OCI-LY7 (cell line): ENCODE measurements around the gene MED26. TPM values are rescaled to one million over a fixed set of nuclear protein-coding genes. Genes with fewer than 3 reads are reported as not detected.

Experiments
- BruUV-seq: library from RNA; stranded (reverse); fragments of 400-500 nt; replicated peaks from 2 replicates; lab custom pipeline; 2021; lab: Mats Ljungman, UMichigan
- CTCF ChIA-PET: fragments of 300-600 bp; sonication (Branson Sonifier 250); formaldehyde crosslinking; loops from one replicate; lab custom pipeline; 2022; ENCODE audit warnings: antibody characterized with exemption; ENCODE audit not compliant: unreplicated experiment; lab: Charles Lee
- POLR2A ChIA-PET: fragments of 300-600 bp; sonication (Branson Sonifier 250); formaldehyde crosslinking; loops from one replicate; lab custom pipeline; 2022; ENCODE audit warnings: antibody characterized with exemption; lab: Charles Lee
- DNase-seq: peaks from one replicate; pipeline ENCODE4 v3.0.0-alpha.2; 2015; ENCODE audit warnings: low spot score
- H2AFZ ChIP-seq: fragments of 200-600 bp; sonication (generic), shearing (Covaris generic); 2 replicates; pipeline ENCODE4 v1.6.1; 2014; ENCODE audit warnings: mild to moderate bottlenecking, antibody characterized with exemption, low read length, moderate library complexity
- H3K27ac ChIP-seq: fragments of 200-600 bp; sonication (generic); 2 replicates; pipeline ENCODE4 v1.5.1; 2014; ENCODE audit warnings: mixed run types, low read depth, mild to moderate bottlenecking, moderate library complexity, low read length, inconsistent platforms; ENCODE audit not compliant: poor library complexity, severe bottlenecking
- H3K36me3 ChIP-seq: fragments of 200-600 bp; sonication (generic); 2 replicates; pipeline ENCODE4 v1.6.1; 2014; ENCODE audit warnings: mild to moderate bottlenecking, antibody characterized with exemption, low read length, moderate library complexity, mixed read lengths; ENCODE audit not compliant: insufficient read depth
- H3K4me1 ChIP-seq: fragments of 200-600 bp; sonication (generic); 2 replicates; pipeline ENCODE4 v1.5.1; 2014; ENCODE audit warnings: mild to moderate bottlenecking, low read length; ENCODE audit not compliant: insufficient read depth, poor library complexity, severe bottlenecking
- H3K4me2 ChIP-seq: fragments of 200-600 bp; sonication (generic); 2 replicates; pipeline ENCODE4 v1.6.1; 2014; ENCODE audit warnings: mild to moderate bottlenecking, low read length
- H3K4me3 ChIP-seq: fragments of 200-600 bp; sonication (generic); 2 replicates; pipeline ENCODE4 v1.5.1; 2014; ENCODE audit warnings: mild to moderate bottlenecking, low read depth, low read length; ENCODE audit not compliant: poor library complexity, severe bottlenecking
- H3K79me2 ChIP-seq: fragments of 200-600 bp; sonication (generic); 2 replicates; pipeline ENCODE4 v1.6.1; 2016; ENCODE audit warnings: low read depth, mild to moderate bottlenecking, low read length, moderate library complexity, mixed read lengths; ENCODE audit not compliant: insufficient read depth
- H3K9me2 ChIP-seq: fragments of 200-600 bp; sonication (generic); 2 replicates; pipeline ENCODE4 v1.6.1; 2016; ENCODE audit warnings: mild to moderate bottlenecking, low read length, mixed read lengths; ENCODE audit not compliant: insufficient read depth
- H3K9me3 ChIP-seq: fragments of 200-600 bp; sonication (generic); 2 replicates; pipeline ENCODE4 v1.6.1; 2014; ENCODE audit warnings: mild to moderate bottlenecking, mixed run types, low read length, mixed read lengths
- H4K20me1 ChIP-seq: fragments of 200-600 bp; sonication (generic); 2 replicates; pipeline ENCODE4 v1.6.1; 2014; ENCODE audit warnings: mild to moderate bottlenecking, antibody characterized with exemption, low read length, moderate library complexity, mixed read lengths; ENCODE audit not compliant: insufficient read depth
- EZH2phosphoT487 ChIP-seq: fragments of 200-600 bp; sonication (generic); IDR thresholded peaks from 2 replicates; pipeline ENCODE4 v1.6.1; 2018; ENCODE audit warnings: low read depth, borderline replicate concordance, mild to moderate bottlenecking, mixed run types, antibody characterized with exemption, low read length, moderate library complexity, mixed read lengths
- intact Hi-C: fragments of 100-400 bp; cut with micrococcal nuclease; formaldehyde crosslinking; loops from one replicate; pipeline ENCODE4 v1.10.0; 2022; ENCODE audit not compliant: unreplicated experiment
- total RNA-seq, 2 experiments: library from RNA; depleted of rRNA in 1 of 2; stranded (reverse); fragments of >200 nt in 1 of 2; shearing (Covaris generic) in 1 of 2; gene quantifications; 2 replicates each; pipeline ENCODE4 v1.2.3, GENCODE V29; 2014 to 2022
- TF ChIP-seq, protein P1 (sequence below): fragments of 200-600 bp; sonication (generic); conservative IDR thresholded peaks from 2 replicates; pipeline ENCODE4 v1.5.1; 2014; ENCODE audit warnings: mild to moderate bottlenecking, antibody characterized with exemption, low read length, moderate library complexity, mixed read lengths

MED26 gene
- total RNA-seq, 2 experiments from 2014 or later = 19.4 to 26.8 TPM

DNA sequence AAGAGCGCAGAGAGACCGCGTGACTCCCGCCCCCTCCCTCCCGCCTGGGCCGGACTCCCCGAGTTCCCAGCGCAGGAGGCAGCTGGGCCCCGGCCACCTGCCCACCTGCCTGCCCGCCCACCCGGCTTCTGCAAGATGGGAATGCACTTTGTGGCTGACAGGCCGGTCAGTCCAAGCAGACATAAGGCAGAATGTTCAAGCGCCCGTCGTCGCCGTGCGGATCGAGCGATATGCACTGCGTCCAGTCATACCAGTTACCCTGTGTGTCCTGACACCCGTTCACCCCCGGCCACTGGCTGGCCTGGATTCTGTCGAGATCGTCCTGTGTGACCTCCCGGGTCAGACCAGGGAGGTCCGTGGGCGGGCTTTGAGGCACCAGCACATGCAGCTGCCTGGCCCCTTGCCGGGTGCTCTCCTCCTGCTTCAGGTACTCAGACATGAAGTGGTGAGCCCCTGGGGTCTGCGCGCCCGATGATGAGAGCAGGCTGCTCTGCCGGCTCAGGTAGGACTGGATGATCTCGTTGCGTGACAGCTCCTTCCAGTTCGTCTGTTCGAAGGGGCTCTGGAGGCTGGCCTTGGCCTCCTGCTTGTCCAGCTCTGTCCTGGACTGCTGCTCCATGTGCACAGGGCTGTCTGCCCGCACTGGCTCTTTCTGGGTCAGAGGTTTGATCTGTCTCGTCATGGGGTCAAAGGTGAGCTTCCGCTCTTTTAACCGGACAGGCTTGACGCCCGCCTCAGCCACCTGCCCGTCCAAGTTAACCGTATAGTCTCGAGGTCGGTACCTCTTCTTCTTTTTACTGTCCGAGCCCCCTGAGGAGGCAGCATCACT, 51.9 kb downstream of the MED26 start:
- TF ChIP-seq, protein P1, sequence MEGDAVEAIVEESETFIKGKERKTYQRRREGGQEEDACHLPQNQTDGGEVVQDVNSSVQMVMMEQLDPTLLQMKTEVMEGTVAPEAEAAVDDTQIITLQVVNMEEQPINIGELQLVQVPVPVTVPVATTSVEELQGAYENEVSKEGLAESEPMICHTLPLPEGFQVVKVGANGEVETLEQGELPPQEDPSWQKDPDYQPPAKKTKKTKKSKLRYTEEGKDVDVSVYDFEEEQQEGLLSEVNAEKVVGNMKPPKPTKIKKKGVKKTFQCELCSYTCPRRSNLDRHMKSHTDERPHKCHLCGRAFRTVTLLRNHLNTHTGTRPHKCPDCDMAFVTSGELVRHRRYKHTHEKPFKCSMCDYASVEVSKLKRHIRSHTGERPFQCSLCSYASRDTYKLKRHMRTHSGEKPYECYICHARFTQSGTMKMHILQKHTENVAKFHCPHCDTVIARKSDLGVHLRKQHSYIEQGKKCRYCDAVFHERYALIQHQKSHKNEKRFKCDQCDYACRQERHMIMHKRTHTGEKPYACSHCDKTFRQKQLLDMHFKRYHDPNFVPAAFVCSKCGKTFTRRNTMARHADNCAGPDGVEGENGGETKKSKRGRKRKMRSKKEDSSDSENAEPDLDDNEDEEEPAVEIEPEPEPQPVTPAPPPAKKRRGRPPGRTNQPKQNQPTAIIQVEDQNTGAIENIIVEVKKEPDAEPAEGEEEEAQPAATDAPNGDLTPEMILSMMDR = no peak
- no peak for TF ChIP-seq EZH2phosphoT487
- H3K4me3 ChIP-seq = no peak overlapping the region
- intact Hi-C loops = no loop called here
- ChIA-PET CTCF (no interaction called here), POLR2A (no interaction called here)
- H3K4me2 ChIP-seq = no peak overlapping the region
- peaks cover 65% of the 10 kb centered on the region for H3K79me2 ChIP-seq
- no peak overlapping the region for H2AFZ ChIP-seq
- peaks cover 22% of the 10 kb centered on the region for H3K4me1 ChIP-seq
- H4K20me1 ChIP-seq = peaks cover 11% of the 10 kb centered on the region
- no peaks in the 10 kb centered on the region for H3K9me3 ChIP-seq
- no peak overlapping the region for H3K27ac ChIP-seq
- no TSS peak for BruUV-seq
- DNase-seq = no peak
- no peaks in the 10 kb centered on the region for H3K9me2 ChIP-seq
- peaks cover 65% of the 10 kb centered on the region for H3K36me3 ChIP-seq

DNA sequence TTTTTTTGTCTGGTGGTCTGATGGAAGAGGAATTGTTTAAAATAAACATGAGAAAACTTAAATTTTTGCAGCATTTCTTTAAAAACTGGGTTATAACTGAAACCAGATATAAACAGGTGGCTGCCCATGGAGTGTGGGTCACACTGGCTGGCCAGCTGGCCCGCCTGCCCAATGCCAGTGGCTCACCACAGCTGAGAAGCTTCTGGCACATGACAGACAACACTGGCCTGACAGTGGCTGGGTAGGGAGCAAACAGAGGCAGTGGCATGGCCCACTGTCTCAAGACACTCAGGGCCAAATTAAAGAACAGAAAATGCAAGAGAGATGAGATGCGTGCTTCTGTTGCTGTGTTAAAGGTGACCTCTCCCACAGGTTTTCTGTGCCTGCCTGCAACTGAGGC, 52.7 kb downstream of the MED26 start:
- Histone ChIP-seq H3K4me3 (no peak overlapping the region), H3K27ac (no peak overlapping the region), H4K20me1 (peaks cover 11% of the 10 kb centered on the region), H3K4me1 (peaks cover 26% of the 10 kb centered on the region), H3K4me2 (no peak overlapping the region), H3K9me2 (no peaks in the 10 kb centered on the region), H3K9me3 (no peaks in the 10 kb centered on the region), H3K79me2 (peaks cover 62% of the 10 kb centered on the region), H2AFZ (no peak overlapping the region), H3K36me3 (peaks cover 64% of the 10 kb centered on the region)
- TSS peak; percentile 49 for BruUV-seq
- TF ChIP-seq, protein P1 = no peak
- DNase-seq = no peak
- ChIA-PET CTCF (interaction anchor here (0.6 kb wide), 1 partner anchor 11 kb away, joined by 4 read pairs; no protein-coding TSS in a partner anchor), POLR2A (no interaction called here)
- intact Hi-C loops = no loop called here

DNA sequence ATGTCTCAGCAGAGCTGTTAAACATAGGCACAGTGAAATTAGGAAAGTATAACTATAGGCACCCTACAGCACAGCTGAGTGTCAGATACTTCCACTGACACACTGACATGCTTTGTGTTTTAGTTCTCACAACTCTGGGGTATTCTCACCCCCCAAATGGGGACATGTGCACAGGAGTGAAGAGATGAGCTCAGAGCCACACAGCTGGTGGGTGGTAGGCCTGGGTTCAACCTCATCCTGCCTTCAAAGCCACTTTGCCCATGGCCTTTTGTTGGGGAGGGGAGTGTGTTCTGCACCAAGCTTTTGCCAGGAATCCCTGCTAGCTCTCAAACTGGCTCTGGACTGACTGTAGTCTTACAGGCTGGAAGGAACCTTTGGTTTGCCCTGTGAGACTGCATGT, 54.1 kb downstream of the MED26 start:
- H3K27ac ChIP-seq = no peak overlapping the region
- POLR2A ChIA-PET = interaction anchor here (0.6 to 1.8 kb wide), 3 partner anchors 13 to 110 kb away, joined by 3 to 11 read pairs (median 3); no protein-coding TSS in a partner anchor

More for the DNA sequence above, 54.1 kb downstream of the MED26 start:
- peaks cover 26% of the 10 kb centered on the region for H3K4me1 ChIP-seq
- no peak for DNase-seq
- CTCF ChIA-PET = interaction anchor here (1.5 kb wide), 1 partner anchor 44 kb away, joined by 4 read pairs; no protein-coding TSS in a partner anchor
- TF ChIP-seq, protein P1 = no peak
- no peak for TF ChIP-seq EZH2phosphoT487
- intact Hi-C loops = loop anchor here (2.0 kb wide), 1 partner anchor 55 kb away; the partner anchor contains the start of gene MED26
- H3K9me2 ChIP-seq = no peaks in the 10 kb centered on the region
- BruUV-seq = no TSS peak
- H3K9me3 ChIP-seq = no peaks in the 10 kb centered on the region
- no peaks in the 10 kb centered on the region; the same call in 1 of the 2 replicates for H4K20me1 ChIP-seq
- H3K4me3 ChIP-seq = peak overlapping the region; percentile 83
- peaks cover 63% of the 10 kb centered on the region for H3K36me3 ChIP-seq
- peak overlapping the region; percentile 84 for H3K4me2 ChIP-seq
- no peak overlapping the region for H2AFZ ChIP-seq
- peaks cover 52% of the 10 kb centered on the region for H3K79me2 ChIP-seq
